HAP-1 (cell line): ENCODE data around the gene NOVA1.

Experiments used
- DNase-seq, 2 experiments: peaks; one replicate each; pipeline ENCODE4 v3.0.0-alpha.2; 2016 to 2020; ENCODE audit warnings: low spot score in 2 of 2
- H3K27me3 ChIP-seq: fragments of 250-450 bp; sonication (Bioruptor Pico); 2 replicates; pipeline ENCODE4 v1.5.1; 2020; ENCODE audit warnings: low read depth, mild to moderate bottlenecking, moderate library complexity
- H3K36me3 ChIP-seq: fragments of 250-450 bp; sonication (Bioruptor Pico); replicated peaks from 2 replicates; pipeline ENCODE4 v1.5.1; 2020; ENCODE audit warnings: mild to moderate bottlenecking
- H3K4me1 ChIP-seq: fragments of 250-450 bp; sonication (Bioruptor Pico); 2 replicates; pipeline ENCODE4 v1.5.1; 2020; ENCODE audit warnings: mild to moderate bottlenecking
- H3K4me3 ChIP-seq: fragments of 250-450 bp; sonication (Bioruptor Pico); 2 replicates; pipeline ENCODE4 v1.5.1; 2020; ENCODE audit warnings: mild to moderate bottlenecking, moderate library complexity
- H3K9me3 ChIP-seq: fragments of 250-450 bp; sonication (Bioruptor Pico); 2 replicates; pipeline ENCODE4 v1.5.1; 2020; ENCODE audit warnings: mild to moderate bottlenecking, moderate library complexity
- in situ Hi-C: fragments of 300-500 bp; cut with MboI; formaldehyde crosslinking; loops from 3 replicates; pipeline ENCODE4 v1.14.3; 2020; ENCODE audit warnings: low sequenced_read_pairs, inconsistent platforms, mixed read lengths

NOVA1 gene

DNA sequence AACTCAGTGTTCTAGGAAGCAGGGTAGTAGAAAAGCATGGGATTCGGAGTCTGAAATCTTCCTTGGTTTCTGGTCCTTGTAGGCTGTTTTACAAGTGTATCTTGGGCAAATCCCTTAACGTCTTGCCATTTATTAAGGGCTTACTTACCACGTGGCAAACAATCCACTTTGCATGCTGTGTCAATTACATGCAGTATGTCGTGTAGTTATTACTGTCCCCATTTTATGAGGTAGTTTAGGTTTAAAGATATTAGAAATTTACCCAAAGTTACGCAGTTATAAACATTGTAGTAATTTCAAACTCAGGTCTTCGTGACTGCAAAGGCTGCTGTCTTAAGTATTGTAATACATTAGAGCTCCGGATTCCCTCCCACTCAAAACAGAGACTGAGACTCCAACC is 1.5 kb upstream of the NOVA1 start:
- Histone ChIP-seq H3K4me1 (peaks cover 23% of the 10 kb centered on the region), H3K9me3 (no peaks in the 10 kb centered on the region), H3K27me3 (no peaks in the 10 kb centered on the region), H3K36me3 (no peaks in the 10 kb centered on the region), H3K4me3 (peak overlapping the region; percentile 69)
- DNase-seq: no peak
- in situ Hi-C loops: loop anchor here (25.0 kb wide), 1 partner anchor 88 kb away; no protein-coding TSS in a partner anchor

- Histone ChIP-seq H3K9me3 (no peaks in the 10 kb centered on the region), H3K36me3 (no peaks in the 10 kb centered on the region), H3K4me1 (peaks cover 24% of the 10 kb centered on the region), H3K27me3 (no peaks in the 10 kb centered on the region), H3K4me3 (peak overlapping the region; percentile 69)
- in situ Hi-C loops: loop anchor here (25.0 kb wide), 1 partner anchor 89 kb away; no protein-coding TSS in a partner anchor
- DNase-seq: peak in 1 of 2 experiments; percentile 19
These were observed 869 bp upstream of the NOVA1 start for GRCh38 chr14:26598672-26599131.

DNA sequence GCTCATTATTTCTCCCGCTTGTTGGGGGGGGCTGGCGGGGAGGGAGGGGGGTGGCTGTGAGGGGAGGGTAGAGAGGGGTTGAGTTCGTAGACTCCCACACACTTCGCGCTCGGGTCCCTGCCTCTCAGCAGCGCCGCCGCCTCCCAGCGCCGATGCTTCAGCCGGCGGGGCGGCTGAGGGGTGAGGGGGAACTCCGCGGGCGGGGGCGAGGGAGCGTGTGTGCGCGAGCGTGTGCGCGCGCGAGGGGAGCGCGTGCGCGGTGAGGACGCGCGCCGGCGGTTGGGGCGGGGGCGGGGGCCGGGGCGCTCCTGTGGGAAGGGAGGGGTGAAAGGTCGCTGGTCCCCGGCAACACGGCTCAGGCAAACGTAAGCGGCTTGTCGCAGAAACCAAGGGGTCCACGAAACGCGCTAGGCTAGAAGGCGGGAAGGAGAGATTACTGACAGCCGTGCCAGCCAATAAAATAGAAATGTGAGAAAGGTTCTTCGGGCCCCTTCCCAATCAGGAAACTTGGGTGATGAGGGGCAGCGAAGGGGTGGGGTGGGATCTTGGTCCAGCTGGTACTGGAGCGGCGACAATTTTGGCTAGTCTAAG is 343 bp upstream of the NOVA1 start:
- Histone ChIP-seq H3K36me3 (no peaks in the 10 kb centered on the region), H3K4me1 (peaks cover 24% of the 10 kb centered on the region), H3K9me3 (no peaks in the 10 kb centered on the region), H3K27me3 (no peaks in the 10 kb centered on the region), H3K4me3 (peak overlapping the region; percentile 69)
- in situ Hi-C loops: loop anchor here (25.0 kb wide), 1 partner anchor 89 kb away; no protein-coding TSS in a partner anchor
- peak; percentile 92 to 96 for DNase-seq

- H3K4me3 ChIP-seq: peak overlapping the region; percentile 69
- in situ Hi-C loops: loop anchor here (25.0 kb wide), 1 partner anchor 90 kb away; no protein-coding TSS in a partner anchor
These were observed 703 bp downstream of the NOVA1 start for GRCh38 chr14:26597071-26597588.

GRCh38 chr14:26596543-26597061 is 1.2 kb downstream of the NOVA1 start:
- peak in 1 of 2 experiments; percentile 25 for DNase-seq
- peak overlapping the region; percentile 69 for H3K4me3 ChIP-seq

More at GRCh38 chr14:26597071-26597588, 703 bp downstream of the NOVA1 start:
- no peaks in the 10 kb centered on the region for H3K27me3 ChIP-seq
- no peaks in the 10 kb centered on the region for H3K36me3 ChIP-seq
- H3K4me1 ChIP-seq: peaks cover 24% of the 10 kb centered on the region
- peak in 1 of 2 experiments; percentile 63 for DNase-seq
- H3K9me3 ChIP-seq: no peaks in the 10 kb centered on the region

DNA sequence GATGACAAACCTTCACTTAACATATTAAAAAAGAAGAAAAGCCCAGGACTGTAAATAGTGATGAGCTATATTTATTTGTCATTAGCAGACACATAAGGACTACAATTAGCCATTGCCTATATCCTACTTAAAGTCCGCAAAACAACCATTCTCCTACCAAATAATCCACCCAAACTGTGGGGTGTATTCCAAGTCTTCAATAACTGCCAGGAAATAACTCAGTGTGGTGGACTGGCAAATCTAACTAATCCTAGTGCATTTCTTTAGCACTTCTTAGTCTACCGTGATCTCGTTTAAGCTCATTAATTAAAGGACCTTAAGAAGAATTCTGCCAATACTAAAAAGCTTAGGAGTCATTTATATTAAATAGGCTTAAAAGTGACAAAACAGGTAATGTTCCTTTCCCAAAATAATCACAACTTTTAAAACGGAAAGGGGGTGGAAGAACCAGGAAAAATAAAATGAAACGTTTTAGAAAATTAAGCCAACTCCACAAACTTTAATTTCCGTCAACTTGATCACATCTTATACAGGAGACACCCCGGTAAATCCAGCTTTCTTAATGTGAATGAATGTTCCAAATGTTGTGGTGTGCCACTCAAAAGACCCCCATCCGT is 1.8 kb downstream of the NOVA1 start:
- Histone ChIP-seq H3K4me3 (peak overlapping the region; percentile 69), H3K27me3 (no peaks in the 10 kb centered on the region), H3K9me3 (no peaks in the 10 kb centered on the region), H3K36me3 (no peaks in the 10 kb centered on the region), H3K4me1 (peaks cover 24% of the 10 kb centered on the region)
- in situ Hi-C loops: loop anchor here (25.0 kb wide), 1 partner anchor 91 kb away; no protein-coding TSS in a partner anchor
- no peak for DNase-seq

More at GRCh38 chr14:26596543-26597061, 1.2 kb downstream of the NOVA1 start:
- in situ Hi-C loops: loop anchor here (25.0 kb wide), 1 partner anchor 91 kb away; no protein-coding TSS in a partner anchor
- H3K27me3 ChIP-seq: no peaks in the 10 kb centered on the region
- no peaks in the 10 kb centered on the region for H3K9me3 ChIP-seq
- H3K4me1 ChIP-seq: peaks cover 24% of the 10 kb centered on the region
- no peaks in the 10 kb centered on the region for H3K36me3 ChIP-seq

DNA sequence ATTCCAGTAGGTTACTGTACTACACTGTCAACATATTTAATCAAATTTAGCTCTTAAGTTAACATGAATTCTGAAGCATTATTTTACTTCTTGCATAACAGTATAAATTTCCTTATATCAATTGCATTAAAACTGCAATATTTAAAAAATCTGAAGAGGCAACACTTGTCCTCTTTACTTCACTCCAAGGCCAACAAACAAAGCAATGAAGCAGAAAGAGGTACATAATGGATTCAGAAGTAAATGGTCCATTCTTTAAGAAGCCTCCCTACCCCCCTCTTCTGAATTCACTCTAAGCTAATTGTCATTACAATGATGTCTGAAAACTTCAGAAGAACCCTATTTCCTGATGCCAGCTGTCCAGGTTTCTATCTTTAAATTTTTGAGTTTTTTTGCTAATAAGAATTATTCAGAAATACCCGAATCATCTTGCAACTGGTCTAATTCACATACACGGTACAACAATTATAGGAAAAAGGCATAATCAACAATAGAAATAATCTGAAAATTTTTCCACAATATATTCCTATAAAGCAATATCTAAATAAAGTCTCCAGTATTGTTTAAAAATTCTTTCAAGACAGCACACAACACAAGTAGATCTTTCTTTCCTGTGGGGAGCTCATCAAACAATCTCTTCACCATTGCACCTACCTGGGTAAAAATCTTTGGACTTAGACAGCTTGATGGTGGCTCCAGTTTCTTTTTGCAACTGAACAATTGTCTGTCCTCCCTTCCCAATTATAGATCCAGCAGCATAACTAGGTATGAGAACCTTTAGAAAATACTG is 2.9 kb downstream of the NOVA1 start:
- Histone ChIP-seq H3K9me3 (no peaks in the 10 kb centered on the region), H3K4me3 (peak overlapping the region; percentile 69), H3K27me3 (no peaks in the 10 kb centered on the region), H3K36me3 (no peaks in the 10 kb centered on the region), H3K4me1 (peaks cover 24% of the 10 kb centered on the region)
- in situ Hi-C loops: loop anchor here (25.0 kb wide), 1 partner anchor 92 kb away; no protein-coding TSS in a partner anchor
- peak in 1 of 2 experiments; percentile 68 for DNase-seq

DNA sequence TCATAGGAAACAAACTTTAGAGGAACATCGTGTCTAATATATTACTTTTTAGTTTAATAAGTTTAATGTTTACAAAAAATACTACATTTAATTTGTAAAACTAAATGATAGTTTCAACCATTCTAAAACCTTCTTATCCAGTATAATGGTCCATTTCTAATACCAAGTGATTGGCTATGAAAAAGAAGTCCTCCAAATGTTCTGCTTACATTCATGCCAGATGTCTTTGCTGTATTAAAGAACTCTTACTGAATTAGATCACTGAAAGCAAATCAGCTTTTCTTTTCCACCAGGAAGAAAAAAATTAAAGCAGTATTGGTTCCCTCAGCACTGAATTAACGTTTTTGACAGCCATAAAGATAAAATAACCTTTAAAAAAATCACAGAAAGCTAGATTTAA is 3.7 kb downstream of the NOVA1 start:
- in situ Hi-C loops: loop anchor here (25.0 kb wide), 1 partner anchor 93 kb away; no protein-coding TSS in a partner anchor
- H3K36me3 ChIP-seq: no peaks in the 10 kb centered on the region
- no peak for DNase-seq
- H3K27me3 ChIP-seq: no peaks in the 10 kb centered on the region
- H3K9me3 ChIP-seq: no peaks in the 10 kb centered on the region
- H3K4me1 ChIP-seq: peaks cover 22% of the 10 kb centered on the region
- no peak overlapping the region for H3K4me3 ChIP-seq

DNA sequence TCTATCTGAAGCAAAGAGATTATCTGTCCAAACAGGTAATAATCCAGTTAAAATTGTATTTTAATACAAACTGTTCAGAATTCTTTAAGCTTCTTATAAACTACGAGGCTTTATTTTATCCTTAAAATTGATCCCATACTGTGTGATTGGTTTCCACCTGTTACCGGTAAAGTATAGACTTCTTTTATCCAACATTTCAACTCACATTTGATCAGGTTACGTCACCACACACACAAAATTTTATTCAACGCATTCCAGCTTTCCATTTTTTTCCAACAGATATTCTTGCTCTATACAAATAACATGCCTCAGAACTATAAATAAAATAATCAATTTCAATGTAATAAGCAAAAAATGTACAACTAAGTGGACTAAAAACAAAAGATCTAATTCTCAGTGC is 4.5 kb downstream of the NOVA1 start:
- no peaks in the 10 kb centered on the region for H3K27me3 ChIP-seq
- DNase-seq: no peak
- peaks cover 18% of the 10 kb centered on the region for H3K4me1 ChIP-seq
- H3K4me3 ChIP-seq: no peak overlapping the region
- no peaks in the 10 kb centered on the region for H3K36me3 ChIP-seq
- in situ Hi-C loops: loop anchor here (25.0 kb wide), 1 partner anchor 94 kb away; no protein-coding TSS in a partner anchor
- H3K9me3 ChIP-seq: no peaks in the 10 kb centered on the region

DNA sequence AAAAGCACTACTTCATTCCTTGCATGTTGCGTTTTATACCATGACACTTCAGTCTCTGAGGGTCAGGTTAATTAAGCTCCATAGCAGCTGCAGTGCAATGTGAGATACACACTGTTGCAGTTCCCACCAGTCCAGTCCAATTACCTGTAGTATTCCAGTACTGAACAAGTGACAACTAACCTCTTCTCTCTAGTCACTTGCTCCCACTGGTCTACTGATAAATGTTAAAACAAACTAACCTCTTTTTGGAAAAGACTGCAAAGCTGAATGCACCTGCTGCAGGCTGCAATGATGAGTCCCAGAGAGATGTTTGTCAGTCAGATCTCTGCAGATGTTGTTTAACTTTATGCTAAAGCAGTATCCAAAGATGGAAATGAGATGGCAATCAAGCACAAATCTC is 7.9 kb downstream of the NOVA1 start:
- peaks cover 8% of the 10 kb centered on the region for H3K4me1 ChIP-seq
- DNase-seq: no peak
- no peak overlapping the region for H3K4me3 ChIP-seq
- in situ Hi-C loops: loop anchor here (25.0 kb wide), 1 partner anchor 97 kb away; no protein-coding TSS in a partner anchor
- H3K9me3 ChIP-seq: no peaks in the 10 kb centered on the region
- H3K36me3 ChIP-seq: no peaks in the 10 kb centered on the region
- no peaks in the 10 kb centered on the region for H3K27me3 ChIP-seq

DNA sequence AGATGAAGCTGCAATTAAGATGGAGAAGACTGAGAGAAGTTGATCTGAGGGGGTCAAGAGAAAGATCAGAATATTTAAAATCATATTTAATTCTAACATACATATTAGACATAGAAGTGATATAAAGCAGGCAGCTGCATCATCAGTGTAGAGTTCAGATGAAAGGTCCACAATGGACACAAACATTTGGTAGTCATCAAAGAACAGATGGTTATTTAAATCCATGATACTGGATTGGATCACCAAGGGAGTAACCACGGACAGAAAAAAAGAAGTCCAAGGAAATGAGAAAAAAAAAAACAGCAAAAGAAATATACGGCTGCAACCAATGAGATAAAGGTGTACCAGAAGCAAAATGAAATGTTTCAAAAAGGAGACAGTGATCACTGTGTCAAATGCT is 20.1 kb downstream of the NOVA1 start:
- DNase-seq: no peak
- no peaks in the 10 kb centered on the region for H3K36me3 ChIP-seq
- H3K9me3 ChIP-seq: no peaks in the 10 kb centered on the region
- H3K27me3 ChIP-seq: no peaks in the 10 kb centered on the region
- no peaks in the 10 kb centered on the region for H3K4me1 ChIP-seq
- no peak overlapping the region for H3K4me3 ChIP-seq
- in situ Hi-C loops: loop anchor here (25.0 kb wide), 1 partner anchor 110 kb away; no protein-coding TSS in a partner anchor

DNA sequence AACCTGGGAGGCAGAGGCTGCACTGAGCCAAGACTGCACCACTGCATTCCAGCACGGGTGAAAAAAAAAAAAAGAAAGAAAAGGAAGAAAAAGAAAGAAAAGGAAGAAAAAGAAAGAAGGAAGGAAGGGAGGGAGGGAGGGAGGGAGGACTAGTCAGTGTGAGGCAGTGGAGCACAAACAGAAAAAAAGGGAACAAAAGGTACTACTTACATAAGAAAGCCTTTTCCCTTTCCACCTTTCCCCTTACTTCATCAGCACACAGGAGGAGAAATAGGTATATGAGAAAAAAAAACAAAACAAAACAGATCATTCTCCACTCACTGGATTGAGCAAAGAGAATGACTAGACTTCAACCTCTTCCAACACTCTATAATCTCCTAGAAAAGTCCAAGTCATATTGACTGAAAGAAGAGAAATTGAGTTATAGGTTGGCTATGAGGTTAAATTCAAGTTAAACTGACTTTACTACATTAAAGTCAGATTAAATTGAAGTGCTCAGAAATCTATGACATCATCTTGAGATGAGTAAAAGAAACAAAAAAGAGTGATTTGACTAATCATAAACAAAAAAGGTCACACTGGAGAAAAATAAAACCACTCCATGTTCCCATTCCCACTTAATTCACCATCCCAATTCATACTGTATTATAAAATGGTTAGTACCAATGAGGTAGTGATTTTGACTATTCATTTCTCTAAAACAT is 43.6 kb downstream of the NOVA1 start:
- no peaks in the 10 kb centered on the region; the same call in 1 of the 2 replicates for H3K4me1 ChIP-seq
- no peaks in the 10 kb centered on the region; the same call in 1 of the 2 replicates for H3K36me3 ChIP-seq
- H3K27me3 ChIP-seq: no peaks in the 10 kb centered on the region
- in situ Hi-C loops: no loop called here
- no peak for DNase-seq
- no peak overlapping the region for H3K4me3 ChIP-seq
- H3K9me3 ChIP-seq: no peaks in the 10 kb centered on the region
